Posterior cingulate gyrus (tissue), 11 donors: ENCODE results near the gene KIF1B.
A peak's percentile ranks its signal among the peaks of the same experiment; 100 is the strongest.
"Not testable (repeated sequence)": the region's sequence is repeated elsewhere in the genome, so short reads cannot be mapped to it uniquely, and the experiment has no call there.

Source experiments
- DNase-seq, 10 donors: peaks; one replicate each; pipeline versions ENCODE4 v3.0.0 to v3.0.0-alpha.2; 2020 to 2021; ENCODE audit warnings: mixed read lengths in 3 of 10
- intact Hi-C: fragments of 100-400 bp; cut with DNase I; formaldehyde crosslinking; loops from one replicate; pipeline ENCODE4 v1.15.1; 2023

The KIF1B gene

GRCh38 chr1:10415967-10416366 is 205.6 kb downstream of the KIF1B start:
- intact Hi-C loops, result not testable (repeated sequence)
- DNase-seq, result peak in 1 of 10 donors; percentile 8

DNA sequence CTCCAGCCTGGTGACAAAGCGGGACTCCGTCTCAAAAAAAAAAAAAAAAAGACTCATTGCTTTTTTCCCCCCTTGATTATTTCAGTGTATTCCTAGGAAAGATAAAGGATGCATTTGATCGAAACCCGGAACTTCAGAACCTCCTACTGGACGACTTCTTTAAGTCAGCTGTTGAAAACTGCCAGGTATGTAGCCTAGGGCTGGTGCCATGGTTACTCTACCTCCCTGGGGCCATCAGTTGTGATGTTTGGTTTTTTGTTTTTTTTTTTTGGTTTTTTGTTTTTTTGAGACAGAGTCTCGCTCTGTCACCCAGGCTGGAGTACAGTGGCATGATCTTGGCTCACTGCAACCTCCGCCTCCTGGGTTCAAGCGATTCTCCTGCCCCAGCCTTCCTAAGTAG is 208.4 kb downstream of the KIF1B start:
- intact Hi-C loops, DNase-seq: not testable (repeated sequence)

DNA sequence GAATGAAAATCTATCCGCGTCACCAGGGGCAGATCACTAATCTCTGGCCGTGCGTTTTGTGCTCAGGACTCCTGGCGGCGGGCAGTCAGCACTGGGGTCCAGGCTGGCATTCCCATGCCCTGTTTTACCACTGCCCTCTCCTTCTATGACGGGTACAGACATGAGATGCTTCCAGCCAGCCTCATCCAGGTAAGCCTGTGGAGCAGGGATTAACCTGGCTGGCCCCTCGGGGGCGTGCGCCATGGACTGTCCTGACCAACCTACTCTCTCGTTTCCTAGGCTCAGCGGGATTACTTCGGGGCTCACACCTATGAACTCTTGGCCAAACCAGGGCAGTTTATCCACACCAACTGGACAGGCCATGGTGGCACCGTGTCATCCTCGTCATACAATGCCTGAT is 209.0 kb downstream of the KIF1B start:
- intact Hi-C loops, result no loop called here
- peak in 2 of 10 donors; percentile 34 to 62 for DNase-seq

GRCh38 chr1:10421637-10422036 is 211.3 kb downstream of the KIF1B start:
- peak in 1 of 10 donors; percentile 8 for DNase-seq
- intact Hi-C loops, result no loop called here

- peak in 1 of 10 donors; percentile 63 for DNase-seq
- intact Hi-C loops, result no loop called here
These were observed 213.7 kb downstream of the KIF1B start for GRCh38 chr1:10424034-10424433.

GRCh38 chr1:10424651-10425050 is 214.3 kb downstream of the KIF1B start:
- peak in 1 of 10 donors; percentile 24 for DNase-seq
- intact Hi-C loops, result loop anchor here (5.0 kb wide), 1 partner anchor 797 kb away; no protein-coding TSS in a partner anchor

DNA sequence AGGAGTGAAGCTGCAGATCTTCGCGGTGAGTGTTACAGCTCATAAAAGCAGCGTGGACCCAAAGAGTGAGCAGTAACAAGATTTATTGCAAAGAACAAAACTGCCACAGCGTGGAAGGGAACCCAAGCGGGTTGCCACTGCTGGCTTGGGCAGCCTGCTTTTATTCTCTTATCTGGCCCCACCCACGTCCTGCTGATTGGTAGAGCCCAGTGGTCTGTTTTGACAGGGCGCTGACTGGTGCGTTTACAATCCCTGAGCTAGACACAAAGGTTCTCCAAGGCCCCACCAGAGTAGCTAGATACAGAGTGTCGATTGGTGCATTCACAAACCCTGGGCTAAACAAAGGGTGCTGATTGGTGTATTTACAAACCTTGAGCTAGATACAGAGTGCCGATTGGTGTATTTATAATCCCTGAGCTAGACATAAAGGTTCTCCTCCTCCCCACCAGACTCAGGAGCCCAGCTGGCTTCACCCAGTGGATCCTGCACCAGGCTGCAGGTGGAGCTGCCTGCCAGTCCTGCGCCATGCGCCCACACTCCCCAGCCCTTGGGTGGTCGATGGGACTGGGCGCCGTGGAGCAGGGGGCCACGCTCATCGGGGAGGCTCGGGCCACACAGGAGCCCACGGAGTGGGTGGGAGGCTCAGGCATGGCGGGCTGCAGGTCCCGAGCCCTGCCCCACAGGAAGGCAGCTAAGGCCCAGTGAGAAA is 215.6 kb downstream of the KIF1B start:
- DNase-seq, result peak in 1 of 10 donors; percentile 77
- intact Hi-C loops, result loop anchor here (5.0 kb wide), 1 partner anchor 799 kb away; no protein-coding TSS in a partner anchor

DNA sequence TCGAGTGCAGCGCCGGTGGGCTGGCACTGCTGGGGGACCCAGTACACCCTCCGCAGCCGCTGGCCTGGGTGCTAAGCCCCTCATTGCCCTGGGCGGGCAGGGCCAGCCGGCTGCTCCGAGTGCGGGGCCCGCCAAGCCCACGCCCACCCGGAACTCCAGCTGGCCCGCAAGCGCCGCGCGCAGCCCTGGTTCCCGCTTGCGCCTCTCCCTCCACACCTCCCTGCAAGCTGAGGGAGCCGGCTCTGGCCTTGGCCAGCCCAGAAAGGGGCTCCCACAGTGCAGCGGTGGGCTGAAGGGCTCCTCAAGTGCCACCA is 216.1 kb downstream of the KIF1B start:
- peak in 1 of 10 donors; percentile 40 for DNase-seq
- intact Hi-C loops, result loop anchor here (5.0 kb wide), 1 partner anchor 799 kb away; no protein-coding TSS in a partner anchor

DNA sequence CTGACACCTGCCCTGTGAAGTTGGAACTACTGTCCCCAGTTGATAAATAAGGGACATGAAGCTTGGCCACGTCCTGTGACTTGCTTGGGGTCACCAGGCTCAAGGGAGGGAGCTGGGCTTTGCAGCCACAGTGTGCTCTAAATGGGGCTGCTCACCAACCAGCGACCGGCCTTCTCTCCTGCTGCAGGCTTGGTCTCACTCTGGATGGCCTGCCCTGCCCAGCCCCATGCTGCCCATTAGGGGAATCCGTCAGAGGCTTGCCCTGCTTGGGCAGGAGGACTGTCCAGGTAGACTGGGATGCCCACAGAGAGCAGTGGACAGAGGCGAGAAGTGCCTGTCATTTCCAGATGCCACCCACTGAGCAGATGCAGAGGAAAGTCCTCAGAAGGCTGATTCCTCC is 218.6 kb downstream of the KIF1B start:
- intact Hi-C loops, result loop anchor here (1.0 to 5.0 kb wide), 4 partner anchors 52 to 802 kb away; partner anchors contain the start of gene KIF1B
- DNase-seq, result peak in 1 of 10 donors; percentile 60

- peak in 1 of 10 donors; percentile 16 for DNase-seq
- intact Hi-C loops, result loop anchor here (1.0 to 10.0 kb wide), 7 partner anchors 31 to 803 kb away; partner anchors contain the start of genes DFFA, KIF1B, PGD and UBE4B
These were observed 219.5 kb downstream of the KIF1B start for GRCh38 chr1:10429868-10430215.

GRCh38 chr1:10430216-10431069 is 220.1 kb downstream of the KIF1B start, which contains the start of gene CENPS:
Gene CENPS, plus strand, starts transcription at chr1:10430433. Its CDS starts 85 bp downstream, at chr1:10430518.
- intact Hi-C loops, result loop anchor here (1.0 to 10.0 kb wide), 4 partner anchors 32 to 396 kb away; partner anchors contain the start of genes DFFA, PGD and UBE4B
- peak; percentile 67 to 96 (median 76) for DNase-seq
